GM12878 (cell line): ENCODE results near the gene KCNE2. TPM values are rescaled to one million over a fixed set of nuclear protein-coding genes. Genes with fewer than 3 reads are reported as not detected.
"Not testable (repeated sequence)": the region's sequence is repeated elsewhere in the genome, so short reads cannot be mapped to it uniquely, and the experiment has no call there.

Experiments
- ATAC-seq: fragments of 200-7000 bp; cut with Tn5 transposase; 3 replicates; pipeline ENCODE4 v1.9.1; 2020; ENCODE audit warnings: mild to moderate bottlenecking, moderate library complexity
- BruUV-seq: library from RNA; stranded (reverse); fragments of 400-500 nt; replicated peaks from 2 replicates; lab custom pipeline; 2021; lab: Mats Ljungman, UMichigan
- CTCF ChIA-PET: fragments of 300-600 bp; sonication (Branson Sonifier 250); formaldehyde crosslinking; extraction: SDS; loops from one replicate; lab custom pipeline; 2021; ENCODE audit warnings: inconsistent platforms; lab: Yijun Ruan, JAX
- POLR2A ChIA-PET: fragments of 350-600 bp; formaldehyde crosslinking; extraction: SDS; loops from one replicate; lab custom pipeline; 2021; ENCODE audit warnings: inconsistent platforms; lab: Charles Lee
- RAD21 ChIA-PET: fragments of 300-600 bp; sonication (Branson Sonifier 250); formaldehyde crosslinking; loops from one replicate; lab custom pipeline; 2023; ENCODE audit warnings: antibody characterized with exemption; ENCODE audit not compliant: unreplicated experiment; lab: Charles Lee
- SMC1A ChIA-PET: fragments of 300-600 bp; sonication (Branson Sonifier 250); formaldehyde crosslinking; loops from one replicate; lab custom pipeline; 2023; ENCODE audit not compliant: unreplicated experiment, uncharacterized antibody; lab: Charles Lee
- DNase-seq: peaks from one replicate; pipeline ENCODE4 v3.0.0-alpha.2; 2011; ENCODE audit warnings: low read depth, low spot score
- FAIRE-seq: peaks from 3 replicates; lab custom pipeline; 2011; peaks lifted over from hg19 to GRCh38; lab: Jason Lieb, UNC
- H2AFZ ChIP-seq: 2 replicates; pipeline ENCODE4 v1.6.0; 2011; ENCODE audit warnings: low read depth, low read length, control low read depth; ENCODE audit not compliant: control insufficient read depth
- H3K27ac ChIP-seq: 2 replicates; pipeline ENCODE4 v1.5.1; 2011; ENCODE audit warnings: control low read depth; ENCODE audit not compliant: control insufficient read depth, insufficient read depth
- H3K27me3 ChIP-seq, 2 experiments: replicated peaks in 1 of 2; 2 replicates each; pipeline versions ENCODE4 v1.6.0 to v1.6.1; 2011; ENCODE audit warnings: low read length in 1 of 2; ENCODE audit not compliant: control insufficient read depth in 2 of 2, insufficient read depth in 2 of 2
- H3K36me3 ChIP-seq, 2 experiments: 2 replicates each; pipeline ENCODE4 v1.5.1; 2011; ENCODE audit warnings: low read length in 1 of 2; ENCODE audit not compliant: control insufficient read depth in 2 of 2, insufficient read depth in 2 of 2
- H3K4me1 ChIP-seq: 2 replicates; pipeline ENCODE4 v1.6.1; 2011; ENCODE audit warnings: mild to moderate bottlenecking, low read length, moderate library complexity, mixed read lengths; ENCODE audit not compliant: control insufficient read depth, insufficient read depth
- H3K4me2 ChIP-seq: 2 replicates; pipeline ENCODE4 v1.6.0; 2011; ENCODE audit warnings: control low read depth; ENCODE audit not compliant: control insufficient read depth, insufficient read depth
- H3K4me3 ChIP-seq: fragments of 200-600 bp; sonication (generic); 2 replicates; pipeline ENCODE4 v1.5.1; 2016
- H3K79me2 ChIP-seq: 2 replicates; pipeline ENCODE4 v1.6.0; 2011; ENCODE audit warnings: low read length; ENCODE audit not compliant: control insufficient read depth, insufficient read depth
- H3K9ac ChIP-seq: 2 replicates; pipeline ENCODE4 v1.8.0; 2011; ENCODE audit warnings: low read length, control low read depth, mixed read lengths; ENCODE audit not compliant: control insufficient read depth, insufficient read depth
- H3K9me3 ChIP-seq: replicated peaks from 3 replicates; pipeline ENCODE4 v1.5.1; 2011; ENCODE audit warnings: mild to moderate bottlenecking, low read length; ENCODE audit not compliant: control insufficient read depth, insufficient read depth
- H4K20me1 ChIP-seq: 2 replicates; pipeline ENCODE4 v1.6.0; 2011; ENCODE audit not compliant: control insufficient read depth, insufficient read depth
- WGBS: methylation state at CpG from one replicate; pipeline ENCODE4 v1.1.6; 2016; ENCODE audit warnings: low lambda C conversion rate; ENCODE audit not compliant: insufficient replicate concordance, insufficient coverage; ENCODE audit errors: missing lambda C conversion rate; 5-methylcytosine and 5-hydroxymethylcytosine counted together
- in situ Hi-C: fragments of 300-500 bp; cut with MboI; formaldehyde crosslinking; loops from 9 replicates; pipeline ENCODE4 v1.14.3; 2018; ENCODE audit warnings: mixed read lengths
- intact Hi-C: fragments of 100-400 bp; cut with micrococcal nuclease; formaldehyde crosslinking; loops from one replicate; pipeline ENCODE4 v1.14.2; 2022; ENCODE audit not compliant: unreplicated experiment
- polyA plus RNA-seq, 11 experiments: library from polyadenylated mRNA; depleted of rRNA in 4 of 11; unstranded in 6 of 11; stranded (reverse) in 5 of 11; fragments of >200 nt; fragmentation: Nextera tagmentation in 4 of 11; fragmentation: Illumina TruSeq in 1 of 11; extraction: Ambion mirVana in 4 of 11; extraction: Trizol in 1 of 11; gene quantifications; 1 replicate in 1 of 11; 2 replicates in 10 of 11; pipeline versions ENCODE4 v1.2.1 to v1.2.3, GENCODE V29; 2011 to 2016; ENCODE audit warnings: inconsistent platforms in 2 of 11, missing spikeins in 2 of 11, low read depth in 1 of 11
- total RNA-seq, 4 experiments: library from RNA; depleted of rRNA in 3 of 4; stranded (reverse); fragments of >200 nt in 3 of 4; fragmentation: Illumina TruSeq in 1 of 4; extraction: Trizol in 1 of 4; gene quantifications; 2 replicates each; pipeline versions ENCODE4 v1.2.1 to v1.2.3, GENCODE V29; 2013 to 2021

KCNE2 gene
- total and polyA plus RNA-seq, 10 of the 15 experiments (the other 5 are each of a cell fraction or from before 2014, with no cell fraction given), result not detected

DNA sequence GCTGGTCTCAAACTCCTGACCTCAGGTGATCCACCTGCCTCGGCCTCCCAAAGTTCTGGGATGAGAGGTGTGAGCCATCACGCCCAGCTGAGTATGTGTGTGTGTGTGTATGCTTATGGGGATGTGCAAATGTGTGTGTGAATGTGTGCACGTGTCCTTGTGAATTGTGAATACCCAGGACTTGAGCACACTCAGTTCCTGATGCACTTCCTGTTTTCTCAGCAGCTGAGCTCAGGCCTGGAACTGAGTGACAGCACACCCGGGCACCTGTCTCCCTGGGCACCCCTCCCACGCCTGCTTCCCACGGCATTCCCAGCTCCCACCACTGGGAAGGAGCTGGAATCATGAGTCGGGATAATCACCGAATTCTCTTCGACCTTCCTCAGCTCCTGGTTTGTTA lies 43.5 kb downstream of the KCNE2 start:
- H3K27ac ChIP-seq, in situ Hi-C loops, intact Hi-C loops, H3K27me3 ChIP-seq, H4K20me1 ChIP-seq, CTCF ChIA-PET, DNase-seq, H3K4me1 ChIP-seq, SMC1A ChIA-PET, H3K79me2 ChIP-seq, BruUV-seq, H3K36me3 ChIP-seq, H3K4me3 ChIP-seq, POLR2A ChIA-PET, H3K9me3 ChIP-seq, H2AFZ ChIP-seq, H3K9ac ChIP-seq, H3K4me2 ChIP-seq, FAIRE-seq, RAD21 ChIA-PET, ATAC-seq: not testable (repeated sequence)
- WGBS, result no CpG with 5 or more reads among the region's 9 CpGs

- no CpG with 5 or more reads among the region's 5 CpGs for WGBS
These were observed 53.8 kb downstream of the KCNE2 start for GRCh38 chr21:34417448-34418077.

More at GRCh38 chr21:34417448-34418077, 53.8 kb downstream of the KCNE2 start:
- H3K9me3 ChIP-seq, H4K20me1 ChIP-seq, BruUV-seq, H3K4me2 ChIP-seq, RAD21 ChIA-PET, intact Hi-C loops, H3K4me1 ChIP-seq, H3K4me3 ChIP-seq, H3K9ac ChIP-seq, CTCF ChIA-PET, in situ Hi-C loops, H3K36me3 ChIP-seq, POLR2A ChIA-PET, H3K27me3 ChIP-seq, H3K79me2 ChIP-seq, FAIRE-seq, H2AFZ ChIP-seq, SMC1A ChIA-PET, H3K27ac ChIP-seq, DNase-seq: not testable (repeated sequence)
- peak; percentile 59 for ATAC-seq

Other genes starting within 250 kb of the KCNE2 start
- 19.3 and 21.8 TPM in 2 replicates for gene SMIM11, start 11.5 kb downstream of the KCNE2 start, total RNA-seq (2014; rRNA removed)
- 4.8 and 8.2 TPM in 2 replicates for gene SMIM11, start 11.5 kb downstream of the KCNE2 start, total RNA-seq (2014; rRNA removed; fragmentation: Illumina TruSeq; extraction: Trizol)
- 10.2 and 11.7 TPM in 2 replicates for gene SMIM11, start 11.5 kb downstream of the KCNE2 start, total RNA-seq (2021)
- gene SMIM11, start 11.5 kb downstream of the KCNE2 start, polyA plus RNA-seq (2011; rRNA removed), result 4.2 and 5.4 TPM in 2 replicates
- 22.3 and 26.3 TPM in 2 replicates for gene SMIM11, start 11.5 kb downstream of the KCNE2 start, polyA plus RNA-seq (2014; fragmentation: Illumina TruSeq; extraction: Trizol)
- gene SMIM11, start 11.5 kb downstream of the KCNE2 start, polyA plus RNA-seq (2014; fragmentation: Nextera tagmentation; extraction: Ambion mirVana), result 10 to 100 TPM; 35.7 to 43.1 TPM
- 23.3 and 26.4 TPM in 2 replicates for gene SMIM11, start 11.5 kb downstream of the KCNE2 start, polyA plus RNA-seq (2014; rRNA removed)
- gene SMIM11, start 11.5 kb downstream of the KCNE2 start, polyA plus RNA-seq (2016; fragmentation: Nextera tagmentation; extraction: Ambion mirVana), result 1 to 10 TPM; 6.0 to 6.9 TPM
- not detected in 2 replicates for gene SMIM34, start 59.9 kb downstream of the KCNE2 start, total RNA-seq (2014; rRNA removed)
- not detected in 2 replicates for gene SMIM34, start 59.9 kb downstream of the KCNE2 start, total RNA-seq (2014; rRNA removed; fragmentation: Illumina TruSeq; extraction: Trizol)
- gene SMIM34, start 59.9 kb downstream of the KCNE2 start, total RNA-seq (2021), result not detected in 2 replicates
- gene SMIM34, start 59.9 kb downstream of the KCNE2 start, polyA plus RNA-seq (2011; rRNA removed), result not detected in 2 replicates
- not detected in 2 replicates for gene SMIM34, start 59.9 kb downstream of the KCNE2 start, polyA plus RNA-seq (2014; fragmentation: Illumina TruSeq; extraction: Trizol)
- not detected for gene SMIM34, start 59.9 kb downstream of the KCNE2 start, polyA plus RNA-seq (2014; fragmentation: Nextera tagmentation; extraction: Ambion mirVana)
- gene SMIM34, start 59.9 kb downstream of the KCNE2 start, polyA plus RNA-seq (2014; rRNA removed), result not detected in 2 replicates
- not detected for gene SMIM34, start 59.9 kb downstream of the KCNE2 start, polyA plus RNA-seq (2016; fragmentation: Nextera tagmentation; extraction: Ambion mirVana)
- gene KCNE1, start 148.2 kb downstream of the KCNE2 start, total RNA-seq (2014; rRNA removed), result 0.06 and 0.16 TPM in 2 replicates
- gene KCNE1, start 148.2 kb downstream of the KCNE2 start, total RNA-seq (2014; rRNA removed; fragmentation: Illumina TruSeq; extraction: Trizol), result 0.09 and 0.18 TPM in 2 replicates
- gene KCNE1, start 148.2 kb downstream of the KCNE2 start, total RNA-seq (2021), result 0.18 TPM in 1 of 2 replicates, not detected in the other
- not detected in 2 replicates for gene KCNE1, start 148.2 kb downstream of the KCNE2 start, polyA plus RNA-seq (2011; rRNA removed)
- gene KCNE1, start 148.2 kb downstream of the KCNE2 start, polyA plus RNA-seq (2014; fragmentation: Illumina TruSeq; extraction: Trizol), result 0.06 TPM in 1 of 2 replicates, not detected in the other
- not detected for gene KCNE1, start 148.2 kb downstream of the KCNE2 start, polyA plus RNA-seq (2014; fragmentation: Nextera tagmentation; extraction: Ambion mirVana)
- 0.17 and 0.19 TPM in 2 replicates for gene KCNE1, start 148.2 kb downstream of the KCNE2 start, polyA plus RNA-seq (2014; rRNA removed)
- not detected for gene KCNE1, start 148.2 kb downstream of the KCNE2 start, polyA plus RNA-seq (2016; fragmentation: Nextera tagmentation; extraction: Ambion mirVana)